LNCAP (cell line): ENCODE data around the gene SIVA1.

ENCODE experiments used
- TF ChIP-seq, protein P1 (sequence below): fragments of 450-650 bp; IDR thresholded peaks from 2 replicates; pipeline ENCODE4 v1.5.1; 2017; ENCODE audit warnings: mild to moderate bottlenecking

The SIVA1 gene

DNA sequence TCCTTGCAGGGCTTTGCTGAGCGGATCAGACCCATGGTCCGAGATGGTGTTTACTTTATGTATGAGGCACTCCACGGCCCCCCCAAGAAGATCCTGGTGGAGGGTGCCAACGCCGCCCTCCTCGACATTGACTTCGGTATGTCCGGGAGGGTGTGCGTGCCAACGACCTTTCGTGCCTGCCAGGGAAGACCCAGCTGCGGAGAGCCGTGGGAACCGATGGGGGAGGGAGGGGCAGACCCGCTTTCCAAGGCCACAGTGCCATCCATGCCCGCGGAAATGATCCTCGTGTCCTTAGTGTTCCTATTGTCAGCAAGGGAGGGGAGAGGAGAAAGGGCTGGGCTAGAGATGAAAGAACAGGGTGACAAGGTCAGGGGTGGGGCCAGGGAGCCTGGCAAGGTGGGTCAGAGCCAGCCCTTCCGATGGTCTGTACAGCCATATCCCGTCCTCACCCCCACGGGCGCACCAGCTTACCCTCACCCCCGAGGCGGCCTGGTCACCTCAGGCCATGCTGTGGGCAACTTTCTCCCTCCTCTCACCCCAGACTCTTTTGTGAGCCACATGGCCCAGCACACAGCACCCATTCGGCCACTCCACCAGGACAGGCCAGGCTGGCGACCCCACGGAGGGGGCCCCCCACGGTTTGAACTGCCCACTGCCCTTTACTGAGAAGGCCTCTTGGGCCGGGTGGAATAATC lies 11.7 kb upstream of the SIVA1 start:
- TF ChIP-seq, protein P1, sequence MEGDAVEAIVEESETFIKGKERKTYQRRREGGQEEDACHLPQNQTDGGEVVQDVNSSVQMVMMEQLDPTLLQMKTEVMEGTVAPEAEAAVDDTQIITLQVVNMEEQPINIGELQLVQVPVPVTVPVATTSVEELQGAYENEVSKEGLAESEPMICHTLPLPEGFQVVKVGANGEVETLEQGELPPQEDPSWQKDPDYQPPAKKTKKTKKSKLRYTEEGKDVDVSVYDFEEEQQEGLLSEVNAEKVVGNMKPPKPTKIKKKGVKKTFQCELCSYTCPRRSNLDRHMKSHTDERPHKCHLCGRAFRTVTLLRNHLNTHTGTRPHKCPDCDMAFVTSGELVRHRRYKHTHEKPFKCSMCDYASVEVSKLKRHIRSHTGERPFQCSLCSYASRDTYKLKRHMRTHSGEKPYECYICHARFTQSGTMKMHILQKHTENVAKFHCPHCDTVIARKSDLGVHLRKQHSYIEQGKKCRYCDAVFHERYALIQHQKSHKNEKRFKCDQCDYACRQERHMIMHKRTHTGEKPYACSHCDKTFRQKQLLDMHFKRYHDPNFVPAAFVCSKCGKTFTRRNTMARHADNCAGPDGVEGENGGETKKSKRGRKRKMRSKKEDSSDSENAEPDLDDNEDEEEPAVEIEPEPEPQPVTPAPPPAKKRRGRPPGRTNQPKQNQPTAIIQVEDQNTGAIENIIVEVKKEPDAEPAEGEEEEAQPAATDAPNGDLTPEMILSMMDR, result no peak

DNA sequence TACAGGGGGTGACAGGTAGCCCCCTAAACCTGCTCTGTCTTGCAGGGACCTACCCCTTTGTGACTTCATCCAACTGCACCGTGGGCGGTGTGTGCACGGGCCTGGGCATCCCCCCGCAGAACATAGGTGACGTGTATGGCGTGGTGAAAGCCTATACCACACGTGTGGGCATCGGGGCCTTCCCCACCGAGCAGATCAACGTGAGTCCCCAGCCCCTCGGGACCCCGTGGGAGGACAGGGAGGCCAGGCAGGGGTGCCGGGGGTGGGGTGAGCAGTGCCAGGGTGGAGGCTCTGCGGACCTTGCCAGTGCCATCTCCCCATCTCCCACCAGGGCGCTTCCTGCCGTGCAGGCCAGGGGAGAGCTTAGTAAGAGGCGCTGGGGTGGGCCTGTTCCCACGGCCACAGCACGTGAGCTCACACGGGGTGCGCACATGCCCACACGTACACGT lies 11.1 kb upstream of the SIVA1 start:
- TF ChIP-seq, protein P1, result no peak

DNA sequence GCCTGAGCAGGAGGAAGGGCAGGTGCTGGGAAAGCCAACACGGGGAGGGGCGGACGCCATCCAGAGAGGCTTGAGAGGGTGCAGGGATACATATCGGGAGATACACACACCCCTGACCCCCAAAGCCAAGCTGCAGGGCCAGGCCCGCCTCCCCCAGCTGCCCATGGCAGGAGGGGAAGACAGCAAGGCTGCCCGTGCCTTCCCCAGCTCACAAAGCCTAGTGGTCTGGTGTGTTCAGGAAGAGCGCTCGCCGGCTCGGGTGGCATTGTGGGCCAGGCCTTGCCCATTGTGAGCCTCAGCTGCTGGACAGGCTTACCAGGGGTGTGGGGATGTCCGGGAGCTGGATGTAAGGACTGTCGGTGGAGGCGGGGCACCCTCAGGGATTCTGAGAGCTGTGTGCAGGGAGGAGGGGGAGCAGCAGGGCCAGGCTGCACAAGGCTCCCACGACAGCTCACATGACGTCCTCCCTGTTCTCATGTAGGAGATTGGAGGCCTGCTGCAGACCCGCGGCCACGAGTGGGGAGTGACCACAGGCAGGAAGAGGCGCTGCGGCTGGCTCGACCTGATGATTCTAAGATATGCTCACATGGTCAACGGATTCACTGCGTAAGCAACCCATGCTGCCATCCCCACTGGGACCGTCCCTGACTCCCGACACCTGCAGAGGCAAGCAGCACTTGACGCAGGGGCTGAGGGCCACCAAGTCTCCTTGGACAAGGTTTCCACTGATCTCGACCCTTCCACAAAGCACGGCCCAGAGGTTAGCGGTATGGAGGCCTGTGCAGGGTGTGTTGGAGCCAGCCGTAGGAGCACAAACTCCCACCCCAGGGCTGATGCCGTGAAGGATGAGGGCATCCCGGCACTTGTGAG lies 10.1 kb upstream of the SIVA1 start:
- TF ChIP-seq, protein P1, result no peak

DNA sequence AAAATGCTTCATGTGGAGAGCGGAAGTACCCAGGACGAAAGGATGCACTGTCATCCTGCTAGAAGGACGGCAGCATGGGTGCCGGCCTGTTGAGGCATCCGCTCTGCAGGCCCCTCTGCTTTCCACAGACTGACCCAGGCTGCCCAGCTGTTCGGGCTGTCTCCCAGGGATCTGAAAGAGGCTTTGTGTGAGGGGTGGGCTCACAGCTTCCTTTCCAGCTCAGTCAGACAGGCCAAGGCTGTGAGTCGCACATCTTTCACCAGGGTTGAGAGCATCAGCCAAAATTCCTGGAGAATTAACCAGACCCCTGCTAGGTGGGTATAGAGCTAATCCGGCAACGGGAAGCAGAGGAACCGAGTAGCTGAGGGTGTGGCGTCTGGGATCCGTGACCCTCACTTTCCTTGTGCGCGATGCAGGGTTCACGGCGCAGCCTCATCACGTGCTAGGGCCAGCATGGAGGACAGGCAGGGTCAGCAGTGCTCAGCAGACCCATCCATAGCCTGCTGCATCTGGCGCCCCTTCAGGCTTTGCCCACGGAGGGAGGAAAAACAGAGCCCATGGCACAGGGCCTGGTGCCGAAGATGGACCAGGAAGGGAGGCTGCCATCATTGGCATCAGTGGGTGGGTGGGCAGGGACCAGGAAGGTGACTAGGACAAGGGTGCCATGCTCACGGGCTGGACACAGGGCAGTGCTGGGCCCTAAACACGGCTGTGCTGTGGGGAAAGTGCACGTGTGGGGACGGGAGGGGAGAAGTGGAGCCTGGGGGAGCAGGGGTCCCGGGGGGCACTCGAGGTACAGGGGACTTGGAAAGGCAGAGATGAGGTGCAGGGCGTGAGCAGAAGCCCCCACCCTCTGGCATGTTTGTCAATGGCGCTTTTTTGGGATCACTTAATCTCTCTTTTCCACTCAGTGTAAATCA lies 9.2 kb upstream of the SIVA1 start:
- TF ChIP-seq, protein P1, result no peak

DNA sequence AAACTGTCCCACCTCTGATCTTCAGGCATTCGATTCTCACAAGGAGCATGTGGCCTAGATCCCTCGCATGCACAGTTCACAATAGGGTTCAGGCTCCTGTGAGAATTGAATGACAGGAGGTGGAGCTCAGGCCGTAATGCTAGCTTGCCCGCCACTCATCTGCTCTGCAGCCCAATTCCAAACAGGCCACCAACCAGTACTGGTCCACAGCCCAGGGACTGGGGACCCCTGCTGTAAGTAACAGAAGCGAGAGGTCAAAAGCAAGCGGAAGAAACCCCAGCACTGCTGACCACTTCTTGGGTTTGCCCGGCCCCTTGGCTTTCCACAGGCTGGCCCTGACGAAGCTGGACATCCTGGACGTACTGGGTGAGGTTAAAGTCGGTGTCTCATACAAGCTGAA lies 8.5 kb upstream of the SIVA1 start:
- TF ChIP-seq, protein P1, result no peak

DNA sequence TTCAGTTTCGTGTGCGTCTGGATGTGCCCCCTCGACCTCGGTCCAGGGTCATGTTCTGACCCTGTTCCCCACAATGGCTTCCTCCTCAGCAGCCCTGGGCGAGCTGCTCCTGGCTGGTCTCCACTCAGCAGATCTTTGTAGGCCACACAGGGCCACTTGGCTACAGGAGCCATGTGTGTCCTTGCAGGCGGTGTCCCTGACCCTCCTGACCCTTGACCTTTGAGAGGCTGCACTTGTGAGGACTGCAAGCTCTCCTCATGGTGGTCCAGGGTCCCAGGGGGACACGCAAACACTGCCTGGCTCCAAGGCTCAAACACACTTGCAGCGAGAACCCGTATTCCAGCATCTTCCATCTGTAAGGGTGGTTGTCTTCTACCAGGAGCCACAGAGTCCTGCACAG lies 7.5 kb upstream of the SIVA1 start:
- TF ChIP-seq, protein P1, result no peak

DNA sequence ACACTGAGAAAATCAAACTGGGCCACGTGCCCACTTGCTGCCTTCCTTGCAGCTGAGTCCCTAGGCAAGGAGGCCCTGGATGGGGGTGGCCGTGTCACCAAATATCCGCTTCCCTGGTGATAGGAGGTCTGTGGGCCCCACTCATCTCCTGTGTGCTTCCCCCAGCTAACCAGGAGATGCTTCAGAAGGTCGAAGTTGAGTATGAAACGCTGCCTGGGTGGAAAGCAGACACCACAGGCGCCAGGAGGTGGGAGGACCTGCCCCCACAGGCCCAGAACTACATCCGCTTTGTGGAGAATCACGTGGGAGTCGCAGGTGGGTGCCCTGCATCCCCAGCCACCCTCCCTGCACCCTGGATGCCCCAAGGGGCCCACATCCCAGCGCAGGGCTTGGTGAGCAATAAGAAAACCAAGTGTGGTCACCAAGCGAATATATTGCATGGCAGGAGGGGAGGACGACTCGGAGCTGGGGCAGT lies 6.8 kb upstream of the SIVA1 start:
- TF ChIP-seq, protein P1, result no peak
